K562 (cell line): ENCODE measurements around the gene MBOAT2. TPM values are rescaled to one million over a fixed set of nuclear protein-coding genes. Genes with fewer than 3 reads are reported as not detected.

Experiments
- ATAC-seq: fragments of 200-7000 bp; cut with Tn5 transposase; 3 replicates; pipeline ENCODE4 v1.9.1; 2020; ENCODE audit warnings: moderate library complexity
- BruUV-seq: library from RNA; stranded (reverse); fragments of 400-500 nt; replicated peaks from 2 replicates; lab custom pipeline; 2021; lab: Mats Ljungman, UMichigan
- CTCF ChIA-PET: fragments of 300-600 bp; formaldehyde crosslinking; extraction: SDS; loops from one replicate; lab custom pipeline; 2021; ENCODE audit warnings: low intra/inter-chr PET ratio; lab: Yijun Ruan, JAX
- POLR2A ChIA-PET: fragments of 300-600, 350-650 bp; sonication (Branson Sonifier 250); formaldehyde crosslinking; extraction: SDS; loops from one replicate; lab custom pipeline; 2021; ENCODE audit warnings: antibody characterized with exemption, inconsistent platforms; lab: Yijun Ruan, JAX
- DNase-seq, 4 experiments: peaks; one replicate each; pipeline versions ENCODE4 v3.0.0 to v3.0.0-alpha.2; 2011 to 2018; ENCODE audit warnings: low spot score in 3 of 4, mixed read lengths in 3 of 4; ENCODE audit errors: extremely low read depth in 1 of 4
- FAIRE-seq: peaks from 2 replicates; lab custom pipeline; 2011; peaks lifted over from hg19 to GRCh38; lab: Jason Lieb, UNC
- H2AFZ ChIP-seq: 2 replicates; pipeline ENCODE4 v1.6.0; 2011; ENCODE audit warnings: low read depth, low read length, control low read depth, inconsistent platforms
- H3K27ac ChIP-seq: fragments of 200-600 bp; 3 replicates; pipeline ENCODE4 v1.8.0; 2011; ENCODE audit warnings: low read depth, mild to moderate bottlenecking, control low read depth, inconsistent platforms, low read length, moderate library complexity, mixed read lengths; ENCODE audit errors: extremely low read depth
- H3K27me3 ChIP-seq, 2 experiments: fragments of 300-600 bp in 1 of 2; 2 replicates in 1 of 2; 3 replicates in 1 of 2; pipeline versions ENCODE4 v1.6.0 to v1.8.0; 2011; ENCODE audit warnings: inconsistent platforms in 2 of 2, low read length in 2 of 2, mild to moderate bottlenecking in 1 of 2, mixed read lengths in 1 of 2, moderate library complexity in 1 of 2; ENCODE audit not compliant: control insufficient read depth in 2 of 2, insufficient read depth in 2 of 2
- H3K36me3 ChIP-seq: fragments of 300-600 bp; 3 replicates; pipeline ENCODE4 v1.8.0; 2011; ENCODE audit warnings: mild to moderate bottlenecking, low read length, inconsistent platforms; ENCODE audit not compliant: control insufficient read depth, insufficient read depth
- H3K4me1 ChIP-seq, 2 experiments: fragments of 200-600 bp in 1 of 2; replicated peaks in 1 of 2; 2 replicates in 1 of 2; 3 replicates in 1 of 2; pipeline versions ENCODE4 v1.5.1 to v1.8.0; 2011; ENCODE audit warnings: inconsistent platforms in 2 of 2, low read length in 2 of 2, mild to moderate bottlenecking in 1 of 2, mixed read lengths in 1 of 2, moderate library complexity in 1 of 2; ENCODE audit not compliant: control insufficient read depth in 2 of 2, insufficient read depth in 2 of 2
- H3K4me2 ChIP-seq: 2 replicates; pipeline ENCODE4 v1.6.1; 2011; ENCODE audit warnings: low read length, control low read depth, inconsistent platforms, mixed read lengths; ENCODE audit not compliant: insufficient read depth
- H3K4me3 ChIP-seq: fragments of 200-600 bp; sonication (generic), shearing (Covaris generic); 2 replicates; pipeline ENCODE4 v1.5.1; 2016; ENCODE audit warnings: control low read depth, inconsistent platforms
- H3K79me2 ChIP-seq: fragments of 200-600 bp; 3 replicates; pipeline ENCODE4 v1.8.0; 2011; ENCODE audit warnings: low read length, inconsistent platforms; ENCODE audit not compliant: control insufficient read depth, insufficient read depth
- H3K9ac ChIP-seq, 2 experiments: 2 replicates each; pipeline versions ENCODE4 v1.6.0 to v1.6.1; 2011; ENCODE audit warnings: low read depth in 2 of 2, low read length in 2 of 2, control low read depth in 1 of 2, inconsistent platforms in 1 of 2, mild to moderate bottlenecking in 1 of 2, mixed read lengths in 1 of 2; ENCODE audit not compliant: insufficient read depth in 1 of 2
- H3K9me1 ChIP-seq: one replicate; pipeline ENCODE4 v1.6.0; 2011; ENCODE audit warnings: inconsistent platforms, mild to moderate bottlenecking, low read length, moderate library complexity; ENCODE audit not compliant: control insufficient read depth, insufficient read depth
- H3K9me3 ChIP-seq: replicated peaks from 2 replicates; pipeline ENCODE4 v1.5.1; 2011; ENCODE audit warnings: low read depth, low read length, inconsistent platforms; ENCODE audit not compliant: control insufficient read depth, insufficient read depth
- H4K20me1 ChIP-seq: replicated peaks from 2 replicates; pipeline ENCODE4 v1.6.1; 2011; ENCODE audit warnings: low read length, inconsistent platforms, mixed read lengths; ENCODE audit not compliant: control insufficient read depth, insufficient read depth
- CBFA2T3 ChIP-seq: fragments of 450-650 bp; IDR thresholded peaks from 2 replicates; pipeline ENCODE4 v1.6.1; 2017
- CC2D1A ChIP-seq: fragments of 450-650 bp; IDR thresholded peaks from 2 replicates; pipeline ENCODE4 v1.6.1; 2017; ENCODE audit warnings: mild to moderate bottlenecking
- GTF2A2 ChIP-seq: IDR thresholded peaks from 2 replicates; pipeline ENCODE4 v1.6.1; 2016; ENCODE audit warnings: mild to moderate bottlenecking, missing genetic modification characterization, missing compliant biosample characterization
- IFI16 ChIP-seq: fragments of 250-450 bp; sonication (Bioruptor Pico); IDR thresholded peaks from 2 replicates; pipeline ENCODE4 v2.1.2; 2022; ENCODE audit warnings: mild to moderate bottlenecking, inconsistent platforms
- NCOR1 ChIP-seq: fragments of 450-650 bp; IDR thresholded peaks from 2 replicates; pipeline ENCODE4 v1.6.1; 2016; ENCODE audit warnings: mild to moderate bottlenecking, moderate library complexity
- NR1H2 ChIP-seq: sonication (generic); formaldehyde crosslinking; IDR thresholded peaks from 2 replicates; pipeline ENCODE4 v1.4.0; 2020; ENCODE audit warnings: mild to moderate bottlenecking, missing genetic modification reagents
- SMARCA4 ChIP-seq: fragments of 450-650 bp; IDR thresholded peaks from 2 replicates; pipeline ENCODE4 v1.6.1; 2016
- WHSC1 ChIP-seq: IDR thresholded peaks from one replicate; pipeline ENCODE4 v1.6.1; 2012; ENCODE audit warnings: low read length, control low read depth, inconsistent platforms
- ZNF644 ChIP-seq: fragments of 200-800 bp; sonication (Bioruptor generic); IDR thresholded peaks from 2 replicates; pipeline ENCODE4 v1.6.1; 2016; ENCODE audit warnings: low read depth, missing genetic modification characterization, missing compliant biosample characterization
- WGBS: fragments of 100-300 bp; shearing (Covaris generic); methylation state at CpG from one replicate; pipeline ENCODE4 v1.1.6; 2016; ENCODE audit warnings: low coverage, mixed read lengths; ENCODE audit not compliant: insufficient coverage; ENCODE audit errors: missing lambda C conversion rate; 5-methylcytosine and 5-hydroxymethylcytosine counted together
- in situ Hi-C: fragments of 300-500 bp; cut with MboI; formaldehyde crosslinking; loops from 4 replicates; pipeline ENCODE4 v1.15.0; 2018; ENCODE audit warnings: inconsistent platforms, mixed read lengths
- intact Hi-C: fragments of 100-400 bp; cut with micrococcal nuclease; formaldehyde crosslinking; loops from 2 replicates; pipeline ENCODE4 v1.14.2; 2022
- polyA plus RNA-seq, 8 experiments: library from polyadenylated mRNA; depleted of rRNA in 4 of 8; stranded (reverse) in 5 of 8; unstranded in 3 of 8; fragments of >200 nt; fragmentation: Nextera tagmentation in 2 of 8; fragmentation: Illumina TruSeq in 1 of 8; extraction: Ambion mirVana in 2 of 8; extraction: Trizol in 1 of 8; gene quantifications; 2 replicates each; pipeline versions ENCODE4 v1.2.1 to v1.2.3, GENCODE V29; 2011 to 2014; ENCODE audit warnings: inconsistent platforms in 1 of 8, missing spikeins in 1 of 8
- total RNA-seq, 7 experiments: library from RNA; depleted of rRNA in 6 of 7; stranded (reverse); fragments of >200 nt in 6 of 7; fragmentation: Illumina TruSeq in 2 of 7; extraction: Trizol in 2 of 7; gene quantifications; 2 replicates each; pipeline versions ENCODE4 v1.2.1 to v1.2.3, GENCODE V29; 2011 to 2021; ENCODE audit warnings: low replicate concordance in 1 of 7
- TF ChIP-seq, protein P1 (sequence below): fragments of 450-650 bp; formaldehyde crosslinking; IDR thresholded peaks from 2 replicates; pipeline ENCODE4 v1.4.0; 2020; ENCODE audit warnings: mild to moderate bottlenecking, mixed read lengths

Gene MBOAT2
- total and polyA plus RNA-seq, 9 of the 15 experiments (the other 6 are each of a cell fraction or from before 2014, with no cell fraction given), result 8.4 to 122 (median 27.6) TPM

DNA sequence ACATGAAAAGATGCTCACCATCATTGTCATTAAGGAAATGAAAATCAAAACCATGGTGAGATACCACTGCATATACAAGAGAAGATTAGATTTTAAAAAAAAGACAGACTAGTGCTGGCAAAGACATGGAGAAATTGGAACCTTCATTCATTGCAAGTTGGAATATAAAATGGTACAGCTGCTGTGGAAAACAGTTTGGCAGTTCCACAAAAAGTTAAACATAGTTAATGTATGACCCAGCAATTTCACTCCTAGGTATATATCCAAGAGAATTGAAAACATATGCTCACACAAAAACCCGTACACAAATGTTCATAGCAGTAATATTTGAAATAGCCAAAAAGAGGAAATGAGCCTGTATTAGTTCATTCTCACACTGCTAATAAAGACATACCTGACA is 33.7 kb upstream of the MBOAT2 start (continued):
- TF ChIP-seq, protein P1, sequence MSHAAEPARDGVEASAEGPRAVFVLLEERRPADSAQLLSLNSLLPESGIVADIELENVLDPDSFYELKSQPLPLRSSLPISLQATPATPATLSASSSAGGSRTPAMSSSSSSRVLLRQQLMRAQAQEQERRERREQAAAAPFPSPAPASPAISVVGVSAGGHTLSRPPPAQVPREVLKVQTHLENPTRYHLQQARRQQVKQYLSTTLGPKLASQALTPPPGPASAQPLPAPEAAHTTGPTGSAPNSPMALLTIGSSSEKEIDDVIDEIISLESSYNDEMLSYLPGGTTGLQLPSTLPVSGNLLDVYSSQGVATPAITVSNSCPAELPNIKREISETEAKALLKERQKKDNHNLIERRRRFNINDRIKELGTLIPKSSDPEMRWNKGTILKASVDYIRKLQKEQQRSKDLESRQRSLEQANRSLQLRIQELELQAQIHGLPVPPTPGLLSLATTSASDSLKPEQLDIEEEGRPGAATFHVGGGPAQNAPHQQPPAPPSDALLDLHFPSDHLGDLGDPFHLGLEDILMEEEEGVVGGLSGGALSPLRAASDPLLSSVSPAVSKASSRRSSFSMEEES, result no peak
- TF ChIP-seq NR1H2 (CRISPR knock-in tag) (no peak), WHSC1 (no peak)

DNA sequence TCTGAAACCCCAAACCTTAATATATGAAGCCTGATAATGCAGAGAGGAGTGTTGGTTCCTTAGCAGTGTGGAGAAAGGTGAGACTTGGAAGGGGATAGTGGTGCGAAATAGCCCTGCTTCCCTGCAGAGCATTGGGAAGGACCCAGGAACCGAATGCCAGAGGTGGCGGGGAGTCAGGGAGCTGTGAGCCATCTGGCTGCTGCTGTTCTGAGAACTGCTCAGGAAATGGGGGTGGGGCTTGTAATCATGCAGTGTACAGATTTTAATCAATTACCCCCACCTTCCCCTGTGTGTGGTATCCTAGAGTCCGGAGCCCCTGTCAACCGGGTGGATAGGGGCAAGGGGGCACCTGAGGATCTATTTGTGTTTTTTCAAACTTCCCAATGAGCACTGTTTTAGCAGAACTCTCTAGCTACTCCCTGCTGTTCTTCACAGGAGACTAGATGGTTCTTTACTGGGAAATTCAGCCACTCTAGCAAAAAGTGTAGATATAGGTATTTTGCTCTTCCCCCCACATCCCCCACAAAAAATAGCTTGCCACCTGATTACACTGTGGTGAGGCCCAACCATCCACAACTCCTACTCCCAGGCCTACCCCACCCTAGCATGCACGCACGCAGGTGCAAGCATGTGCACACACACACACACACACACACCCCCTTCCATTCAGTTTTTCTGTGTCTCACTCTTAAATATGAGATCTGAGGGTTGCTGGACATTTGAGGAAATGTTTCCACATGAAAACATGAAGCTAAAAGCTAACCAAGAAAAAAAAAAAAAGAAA is 30.1 kb upstream of the MBOAT2 start:
- Histone ChIP-seq H3K36me3 (no peaks in the 10 kb centered on the region), H3K4me1 (peaks cover 7 to 19% of the 10 kb centered on the region in 2 experiments; a peak in 4 of 5 replicates), H3K9me1 (no peaks in the 10 kb centered on the region), H3K27ac (peak overlapping the region; percentile 21; the same call in 1 of the 3 replicates), H3K4me3 (no peak overlapping the region), H3K9me3 (no peaks in the 10 kb centered on the region), H3K79me2 (no peaks in the 10 kb centered on the region), H2AFZ (peak overlapping the region; percentile 83), H3K9ac (peak overlapping the region; percentile 11 to 81; a peak in 1 of 4 replicates), H3K27me3 (no peaks in the 10 kb centered on the region), H4K20me1 (no peaks in the 10 kb centered on the region), H3K4me2 (peak overlapping the region; percentile 41)
- DNase-seq (peak; percentile 28 to 69 (median 44)), ATAC-seq (peak; percentile 91), FAIRE-seq (peak; percentile 23)
- no TSS peak for BruUV-seq
- ChIA-PET POLR2A (interaction anchor here (0.6 to 2.1 kb wide), 5 partner anchors 9 to 696 kb away, joined by 3 to 9 read pairs (median 3); no protein-coding TSS in a partner anchor), CTCF (no interaction called here)
- in situ Hi-C loops (no loop called here), intact Hi-C loops (no loop called here)
- WGBS, result 17% methylated on average over 7 of the region's 7 CpGs
- 0 out of 2 replicates have a peak, but pooled peaks have one; percentile 13 for TF ChIP-seq NCOR1
- TF ChIP-seq ZNF644, result no peak
- no peak for TF ChIP-seq CC2D1A
- no peak for TF ChIP-seq IFI16 (CRISPR knock-in tag)
- peak; percentile 35; the same call in 1 of the 2 replicates for TF ChIP-seq SMARCA4
- no peak for TF ChIP-seq GTF2A2 (tag)
- TF ChIP-seq CBFA2T3, result peak; percentile 50
